Stimulated activated CD4-positive, alpha-beta T cell treated with anti-CD3 and anti-CD28 coated beads, Interleukin-1b, Interleukin-23, amount 100 ng/mL, for 1 hour (primary cell): ENCODE data around the gene TSPAN7.

Source experiments
- DNase-seq, 2 donors: peaks; one replicate each; pipeline ENCODE4 v3.0.0-alpha.2; 2020; ENCODE audit warnings: low read depth in 2 of 2

TSPAN7 gene

GRCh38 chrX:38594434-38594833 is 33.1 kb downstream of the TSPAN7 start:
- no peak for DNase-seq

GRCh38 chrX:38595801-38596200 is 34.5 kb downstream of the TSPAN7 start:
- DNase-seq, result no peak

- DNase-seq, result no peak
Observed at GRCh38 chrX:38596939-38597338, 35.6 kb downstream of the TSPAN7 start.

- no peak for DNase-seq
Observed at GRCh38 chrX:38599796-38600755, 38.7 kb downstream of the TSPAN7 start.

GRCh38 chrX:38601866-38602265 is 40.5 kb downstream of the TSPAN7 start:
- no peak for DNase-seq

GRCh38 chrX:38606821-38607220 is 45.5 kb downstream of the TSPAN7 start:
- no peak for DNase-seq

GRCh38 chrX:38607976-38608375 is 46.6 kb downstream of the TSPAN7 start:
- DNase-seq, result no peak

- no peak for DNase-seq
Observed at GRCh38 chrX:38610849-38611248, 49.5 kb downstream of the TSPAN7 start.

GRCh38 chrX:38612281-38612680 is 50.9 kb downstream of the TSPAN7 start:
- no peak for DNase-seq

- no peak for DNase-seq
Observed at GRCh38 chrX:38614485-38614884, 53.1 kb downstream of the TSPAN7 start.

GRCh38 chrX:38616904-38617303 is 55.6 kb downstream of the TSPAN7 start:
- DNase-seq, result no peak

GRCh38 chrX:38618180-38618579 is 56.8 kb downstream of the TSPAN7 start:
- no peak for DNase-seq

- no peak for DNase-seq
Observed at GRCh38 chrX:38620623-38621022, 59.3 kb downstream of the TSPAN7 start.

- DNase-seq, result no peak
Observed at GRCh38 chrX:38626296-38626695, 65.0 kb downstream of the TSPAN7 start.

GRCh38 chrX:38627683-38628082 is 66.3 kb downstream of the TSPAN7 start:
- DNase-seq, result no peak

- no peak for DNase-seq
Observed at GRCh38 chrX:38628587-38628986, 67.2 kb downstream of the TSPAN7 start.

GRCh38 chrX:38632516-38632915 is 71.2 kb downstream of the TSPAN7 start:
- no peak for DNase-seq

- no peak for DNase-seq
Observed at GRCh38 chrX:38634665-38635064, 73.3 kb downstream of the TSPAN7 start.

- no peak for DNase-seq
Observed at GRCh38 chrX:38636949-38637819, 75.8 kb downstream of the TSPAN7 start.

- DNase-seq, result no peak
Observed at GRCh38 chrX:38638952-38639529, 77.7 kb downstream of the TSPAN7 start.

GRCh38 chrX:38639730-38640129 is 78.4 kb downstream of the TSPAN7 start:
- no peak for DNase-seq

- no peak for DNase-seq
Observed at GRCh38 chrX:38641197-38641596, 79.9 kb downstream of the TSPAN7 start.
